Measurements from ENCODE around the gene VAT1L. TPM values are rescaled to one million over a fixed set of nuclear protein-coding genes. Genes with fewer than 3 reads are reported as not detected.

The VAT1L gene
- total RNA-seq, 1 experiment from 2014 or later = 0.10 TPM

GRCh38 chr16:77744141-77744540 is 44.2 kb upstream of the VAT1L start:
- POLR2A ChIA-PET = no interaction called here
- H3K9me2 ChIP-seq (ENCODE audit: insufficient read depth) = no peaks in the 10 kb centered on the region

More at GRCh38 chr16:77744141-77744540, 44.2 kb upstream of the VAT1L start:
- Histone ChIP-seq H3K36me3 (ENCODE audit: control insufficient read depth in 1 of 2, insufficient read depth in 2 of 2, low read length in 2 of 2) (no peaks in the 10 kb centered on the region), H3K4me3 (replicated peaks in 1 of 2; ENCODE audit: low read depth in 1 of 2, low read length in 2 of 2) (no peak overlapping the region), H3K27me3 (ENCODE audit: insufficient read depth, low read length) (peaks cover 23% of the 10 kb centered on the region), H3K9ac (ENCODE audit: low read length) (no peak overlapping the region), H3K4me1 (ENCODE audit: control insufficient read depth in 1 of 2, insufficient read depth in 2 of 2, low read length in 2 of 2) (no peaks in the 10 kb centered on the region), H4K20me1 (ENCODE audit: insufficient read depth) (no peaks in the 10 kb centered on the region), H3K9me3 (ENCODE audit: control insufficient read depth in 1 of 2, insufficient read depth in 1 of 2, low read depth in 1 of 2, low read length in 2 of 2) (no peaks in the 10 kb centered on the region), H2AFZ (ENCODE audit: low read depth, low read length, poor library complexity, severe bottlenecking) (no peak overlapping the region), H3K79me2 (ENCODE audit: insufficient read depth, low read length) (no peaks in the 10 kb centered on the region), H3K27ac (ENCODE audit: low read depth, low read length) (no peak overlapping the region), H3K4me2 (ENCODE audit: low read length) (no peak overlapping the region)
- ATAC-seq (no peak), DNase-seq (ENCODE audit: low read depth, low spot score) (no peak)
- RAD21 ChIA-PET (ENCODE audit: low non-redundant PET in 1 of 2, low total read pairs in 2 of 2, uncharacterized antibody in 2 of 2, unreplicated experiment in 2 of 2) = no interaction called here
- intact Hi-C loops (cut with micrococcal nuclease) = no loop called here
- TF ChIP-seq JUND (IDR thresholded peaks at IDR 0.05) (no peak), EGR1 (IDR thresholded peaks at IDR 0.05; ENCODE audit: low read depth) (no peak), POLR2AphosphoS5 (IDR thresholded peaks at IDR 0.05; ENCODE audit: low read depth, low read length) (no peak), POLR2A (IDR thresholded peaks at IDR 0.05; ENCODE audit: borderline replicate concordance, extremely low read depth, insufficient read depth, insufficient read length) (no peak), YY1 (IDR thresholded peaks at IDR 0.05; ENCODE audit: extremely low read depth, insufficient replicate concordance, low read depth, low read length) (no peak), RAD21 (IDR thresholded peaks at IDR 0.05; ENCODE audit: low read depth) (no peak), CTCF (IDR thresholded peaks at IDR 0.05 in 2 of 3, conservative IDR thresholded peaks at IDR 0.05 in 1 of 3; ENCODE audit: borderline replicate concordance in 1 of 3, insufficient read depth in 1 of 3, low read depth in 2 of 3, low read length in 2 of 3) (no peak), CBX3 (IDR thresholded peaks at IDR 0.05; ENCODE audit: low read depth) (no peak), CEBPB (IDR thresholded peaks at IDR 0.05; ENCODE audit: low read depth) (no peak), REST (IDR thresholded peaks at IDR 0.05; ENCODE audit: low read depth) (no peak), FOSL1 (IDR thresholded peaks at IDR 0.05; ENCODE audit: low read depth) (no peak), ZBTB33 (IDR thresholded peaks at IDR 0.05; ENCODE audit: extremely low read depth, insufficient replicate concordance, low read length) (no peak), EZH2 (IDR thresholded peaks at IDR 0.05) (no peak), ATF3 (IDR thresholded peaks at IDR 0.05) (no peak), EZH2phosphoT487 (IDR thresholded peaks at IDR 0.05; ENCODE audit: borderline replicate concordance) (no peak), ZNF274 (IDR thresholded peaks at IDR 0.05; ENCODE audit: low read depth, low read length) (no peak)
- CTCF ChIA-PET = no interaction called here
- no TSS peak for BruUV-seq (replicated peaks)
